CD1c-positive myeloid dendritic cell (primary cell): ENCODE data around the gene RBM19.
A peak's percentile ranks its signal among the peaks of the same experiment; 100 is the strongest.

Experiments
- DNase-seq: peaks from one replicate; pipeline ENCODE4 v3.0.0-alpha.2; 2016; ENCODE audit errors: extremely low spot score

RBM19 gene

GRCh38 chr12:113932381-113933196 is 33.5 kb downstream of the RBM19 start:
- no peak for DNase-seq

- DNase-seq = no peak
These were observed 34.6 kb downstream of the RBM19 start for GRCh38 chr12:113931517-113931916.

GRCh38 chr12:113930249-113930648 is 35.9 kb downstream of the RBM19 start:
- DNase-seq = no peak

GRCh38 chr12:113929312-113929989 is 36.7 kb downstream of the RBM19 start:
- no peak for DNase-seq

GRCh38 chr12:113926788-113927187 is 39.3 kb downstream of the RBM19 start:
- no peak for DNase-seq

- no peak for DNase-seq
These were observed 41.8 kb downstream of the RBM19 start for GRCh38 chr12:113924341-113924740.

- DNase-seq = no peak
These were observed 42.9 kb downstream of the RBM19 start for GRCh38 chr12:113923251-113923650.

- no peak for DNase-seq
These were observed 44.7 kb downstream of the RBM19 start for GRCh38 chr12:113921430-113921829.

- no peak for DNase-seq
These were observed 46.3 kb downstream of the RBM19 start for GRCh38 chr12:113919791-113920190.

GRCh38 chr12:113918306-113918705 is 47.8 kb downstream of the RBM19 start:
- no peak for DNase-seq

GRCh38 chr12:113917393-113917792 is 48.7 kb downstream of the RBM19 start:
- DNase-seq = no peak

GRCh38 chr12:113914806-113915205 is 51.3 kb downstream of the RBM19 start:
- no peak for DNase-seq

- no peak for DNase-seq
These were observed 51.9 kb downstream of the RBM19 start for GRCh38 chr12:113914176-113914575.

- DNase-seq = peak; percentile 54
These were observed 53.3 kb downstream of the RBM19 start for GRCh38 chr12:113912760-113913329.

- DNase-seq = no peak
These were observed 54.0 kb downstream of the RBM19 start for GRCh38 chr12:113911971-113912759.

GRCh38 chr12:113910751-113911272 is 55.3 kb downstream of the RBM19 start:
- no peak for DNase-seq

- no peak for DNase-seq
These were observed 56.2 kb downstream of the RBM19 start for GRCh38 chr12:113909776-113910420.

GRCh38 chr12:113908584-113909100 is 57.5 kb downstream of the RBM19 start:
- DNase-seq = no peak

- DNase-seq = no peak
These were observed 58.5 kb downstream of the RBM19 start for GRCh38 chr12:113907446-113908180.

- no peak for DNase-seq
These were observed 59.5 kb downstream of the RBM19 start for GRCh38 chr12:113906411-113907200.
